WTC11 (cell line): ENCODE data around the gene ENO3. TPM values are rescaled to one million over a fixed set of nuclear protein-coding genes. Genes with fewer than 3 reads are reported as not detected.

Experiments
- CBFB ChIP-seq: sonication (generic); formaldehyde crosslinking; IDR thresholded peaks from 2 replicates; pipeline ENCODE4 v1.8.1; 2022; ENCODE audit warnings: mild to moderate bottlenecking, low read depth, missing genetic modification reagents
- IRF2 ChIP-seq: sonication (generic); formaldehyde crosslinking; IDR thresholded peaks from 2 replicates; pipeline ENCODE4 v1.8.0; 2022; ENCODE audit warnings: low read depth, missing genetic modification reagents, borderline replicate concordance
- KAT7 ChIP-seq: sonication (generic); formaldehyde crosslinking; IDR thresholded peaks from 2 replicates; pipeline ENCODE4 v1.8.1; 2023; ENCODE audit warnings: missing genetic modification reagents, mild to moderate bottlenecking, borderline replicate concordance
- MYBL2 ChIP-seq: sonication (generic); formaldehyde crosslinking; IDR thresholded peaks from 2 replicates; pipeline ENCODE4 v1.8.1; 2023; ENCODE audit warnings: mild to moderate bottlenecking, moderate library complexity, missing genetic modification reagents
- NFATC4 ChIP-seq: fragments of 250-450 bp; sonication (Bioruptor Pico); IDR thresholded peaks from 2 replicates; pipeline ENCODE4 v1.9.0; 2021; ENCODE audit warnings: mild to moderate bottlenecking
- PRRX2 ChIP-seq: fragments of 250-450 bp; sonication (Bioruptor Pico); IDR thresholded peaks from 2 replicates; pipeline ENCODE4 v1.8.0; 2021; ENCODE audit warnings: mild to moderate bottlenecking
- RELA ChIP-seq: sonication (generic); formaldehyde crosslinking; IDR thresholded peaks from 2 replicates; pipeline ENCODE4 v1.8.1; 2022; ENCODE audit warnings: missing genetic modification reagents, mild to moderate bottlenecking, borderline replicate concordance
- RORB ChIP-seq: fragments of 250-450 bp; sonication (Bioruptor Pico); IDR thresholded peaks from 2 replicates; pipeline ENCODE4 v1.9.0; 2021; ENCODE audit warnings: mild to moderate bottlenecking
- SMAD4 ChIP-seq: sonication (generic); formaldehyde crosslinking; IDR thresholded peaks from 2 replicates; pipeline ENCODE4 v1.8.0; 2022; ENCODE audit warnings: mild to moderate bottlenecking, missing genetic modification reagents
- TCF7 ChIP-seq: sonication (generic); formaldehyde crosslinking; IDR thresholded peaks from 2 replicates; pipeline ENCODE4 v1.8.0; 2022; ENCODE audit warnings: mild to moderate bottlenecking, low read depth, missing genetic modification reagents, moderate library complexity
- TEAD1 ChIP-seq: sonication (generic); formaldehyde crosslinking; IDR thresholded peaks from 2 replicates; pipeline ENCODE4 v1.8.0; 2022; ENCODE audit warnings: mild to moderate bottlenecking, missing genetic modification reagents
- ZNF121 ChIP-seq: sonication (generic); formaldehyde crosslinking; IDR thresholded peaks from 2 replicates; pipeline ENCODE4 v1.8.0; 2023; ENCODE audit warnings: missing genetic modification reagents
- total RNA-seq: library from RNA; stranded (reverse); gene quantifications from 3 replicates; pipeline ENCODE4 v1.2.3, GENCODE V29; 2021
- TF ChIP-seq, protein P1 (sequence below): fragments of 250-450 bp; sonication (Bioruptor Pico); IDR thresholded peaks from 2 replicates; pipeline ENCODE4 v1.8.0; 2021; ENCODE audit warnings: mild to moderate bottlenecking
- TF ChIP-seq, protein P2 (sequence below): sonication (generic); formaldehyde crosslinking; IDR thresholded peaks from 2 replicates; pipeline ENCODE4 v1.8.0; 2022; ENCODE audit warnings: mild to moderate bottlenecking, missing genetic modification reagents
- TF ChIP-seq, protein P3 (sequence below): sonication (generic); formaldehyde crosslinking; IDR thresholded peaks from 2 replicates; pipeline ENCODE4 v1.8.1; 2023; ENCODE audit warnings: mild to moderate bottlenecking, missing genetic modification reagents
- TF ChIP-seq, protein P4 (sequence below): sonication (generic); formaldehyde crosslinking; IDR thresholded peaks from 2 replicates; pipeline ENCODE4 v1.8.0; 2022; ENCODE audit warnings: missing genetic modification reagents
- TF ChIP-seq, protein P5 (sequence below): sonication (generic); formaldehyde crosslinking; IDR thresholded peaks from 2 replicates; pipeline ENCODE4 v1.8.1; 2023; ENCODE audit warnings: mild to moderate bottlenecking, missing genetic modification reagents
- TF ChIP-seq, protein P6 (sequence below): sonication (generic); formaldehyde crosslinking; IDR thresholded peaks from 2 replicates; pipeline ENCODE4 v1.8.0; 2022; ENCODE audit warnings: mild to moderate bottlenecking, missing genetic modification reagents
- TF ChIP-seq, protein P7 (sequence below): sonication (generic); formaldehyde crosslinking; IDR thresholded peaks from 2 replicates; pipeline ENCODE4 v1.8.0; 2023; ENCODE audit warnings: missing genetic modification reagents, mild to moderate bottlenecking, borderline replicate concordance
- TF ChIP-seq, protein P8 (sequence below): fragments of 250-450 bp; sonication (Bioruptor Pico); IDR thresholded peaks from 2 replicates; pipeline ENCODE4 v1.9.0; 2021; ENCODE audit warnings: moderate library complexity, mild to moderate bottlenecking, inconsistent platforms, borderline replicate concordance

Gene ENO3
- total RNA-seq, 1 experiment from 2014 or later, result 30.9 TPM

DNA sequence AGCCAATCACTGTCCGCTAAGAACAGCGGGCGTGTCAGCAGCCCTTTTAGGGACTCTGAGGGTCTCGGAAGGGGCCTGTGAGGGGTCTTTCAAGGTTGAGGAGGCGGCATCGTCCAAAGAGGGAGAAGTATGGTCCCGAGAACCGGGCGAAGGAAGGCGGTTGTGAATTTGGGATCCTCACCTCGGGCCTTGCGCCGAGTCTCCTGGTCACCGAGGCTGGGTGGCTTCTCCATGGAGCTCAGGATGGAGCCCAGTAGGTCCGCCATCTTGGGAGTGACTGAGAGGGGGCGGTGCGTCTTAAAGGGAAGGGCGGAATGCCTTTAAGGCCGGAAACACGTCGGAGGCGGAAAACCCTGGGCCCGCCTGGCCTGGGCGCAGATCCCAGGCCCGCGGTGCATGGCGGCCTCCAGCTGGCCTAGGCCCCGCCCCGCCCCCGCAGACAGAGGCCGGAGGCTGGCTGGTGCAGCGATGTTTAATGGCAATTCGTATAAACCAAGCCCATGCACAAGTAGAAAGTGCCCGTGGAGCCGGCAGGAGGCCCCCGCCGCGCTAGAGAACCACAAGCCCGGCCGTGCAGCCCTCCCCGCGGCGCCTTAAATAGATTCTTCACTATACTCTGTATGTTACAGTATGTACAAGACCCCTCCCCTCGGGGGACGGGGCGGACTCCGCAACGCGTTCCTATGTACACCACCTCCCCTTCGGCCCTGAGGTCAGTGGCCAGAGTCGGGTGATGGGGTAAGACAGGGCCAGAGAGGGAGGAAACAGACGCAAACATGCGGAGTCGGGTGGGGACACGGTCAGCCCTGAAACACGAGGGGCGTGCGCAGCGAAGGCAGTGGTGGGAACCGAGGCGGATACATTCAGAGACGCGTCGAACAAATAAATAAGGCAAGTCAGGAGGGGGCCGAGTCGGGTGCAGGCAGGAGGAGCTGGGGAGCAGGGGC is 16.9 kb downstream of the ENO3 start, which contains the start of gene SPAG7 (continued):
- TF ChIP-seq, protein P1, sequence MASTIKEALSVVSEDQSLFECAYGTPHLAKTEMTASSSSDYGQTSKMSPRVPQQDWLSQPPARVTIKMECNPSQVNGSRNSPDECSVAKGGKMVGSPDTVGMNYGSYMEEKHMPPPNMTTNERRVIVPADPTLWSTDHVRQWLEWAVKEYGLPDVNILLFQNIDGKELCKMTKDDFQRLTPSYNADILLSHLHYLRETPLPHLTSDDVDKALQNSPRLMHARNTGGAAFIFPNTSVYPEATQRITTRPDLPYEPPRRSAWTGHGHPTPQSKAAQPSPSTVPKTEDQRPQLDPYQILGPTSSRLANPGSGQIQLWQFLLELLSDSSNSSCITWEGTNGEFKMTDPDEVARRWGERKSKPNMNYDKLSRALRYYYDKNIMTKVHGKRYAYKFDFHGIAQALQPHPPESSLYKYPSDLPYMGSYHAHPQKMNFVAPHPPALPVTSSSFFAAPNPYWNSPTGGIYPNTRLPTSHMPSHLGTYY (CRISPR knock-in tag), result peak; percentile 38; the same call in 1 of the 2 replicates
- TF ChIP-seq RELA (CRISPR knock-in tag) (no peak), IRF2 (CRISPR knock-in tag) (no peak), RORB (CRISPR knock-in tag) (no peak), ZNF121 (CRISPR knock-in tag) (peak; percentile 68; the same call in 1 of the 2 replicates), SMAD4 (no peak), TCF7 (CRISPR knock-in tag) (no peak), TEAD1 (peak; percentile 81), KAT7 (CRISPR knock-in tag) (no peak), PRRX2 (CRISPR knock-in tag) (no peak), MYBL2 (CRISPR knock-in tag) (no peak), NFATC4 (CRISPR knock-in tag) (no peak), CBFB (CRISPR knock-in tag) (peak; percentile 40; the same call in 1 of the 2 replicates)
- TF ChIP-seq, protein P2, sequence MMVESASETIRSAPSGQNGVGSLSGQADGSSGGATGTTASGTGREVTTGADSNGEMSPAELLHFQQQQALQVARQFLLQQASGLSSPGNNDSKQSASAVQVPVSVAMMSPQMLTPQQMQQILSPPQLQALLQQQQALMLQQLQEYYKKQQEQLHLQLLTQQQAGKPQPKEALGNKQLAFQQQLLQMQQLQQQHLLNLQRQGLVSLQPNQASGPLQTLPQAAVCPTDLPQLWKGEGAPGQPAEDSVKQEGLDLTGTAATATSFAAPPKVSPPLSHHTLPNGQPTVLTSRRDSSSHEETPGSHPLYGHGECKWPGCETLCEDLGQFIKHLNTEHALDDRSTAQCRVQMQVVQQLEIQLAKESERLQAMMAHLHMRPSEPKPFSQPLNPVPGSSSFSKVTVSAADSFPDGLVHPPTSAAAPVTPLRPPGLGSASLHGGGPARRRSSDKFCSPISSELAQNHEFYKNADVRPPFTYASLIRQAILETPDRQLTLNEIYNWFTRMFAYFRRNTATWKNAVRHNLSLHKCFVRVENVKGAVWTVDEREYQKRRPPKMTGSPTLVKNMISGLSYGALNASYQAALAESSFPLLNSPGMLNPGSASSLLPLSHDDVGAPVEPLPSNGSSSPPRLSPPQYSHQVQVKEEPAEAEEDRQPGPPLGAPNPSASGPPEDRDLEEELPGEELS (CRISPR knock-in tag), result peak; percentile 89
- TF ChIP-seq, protein P3, sequence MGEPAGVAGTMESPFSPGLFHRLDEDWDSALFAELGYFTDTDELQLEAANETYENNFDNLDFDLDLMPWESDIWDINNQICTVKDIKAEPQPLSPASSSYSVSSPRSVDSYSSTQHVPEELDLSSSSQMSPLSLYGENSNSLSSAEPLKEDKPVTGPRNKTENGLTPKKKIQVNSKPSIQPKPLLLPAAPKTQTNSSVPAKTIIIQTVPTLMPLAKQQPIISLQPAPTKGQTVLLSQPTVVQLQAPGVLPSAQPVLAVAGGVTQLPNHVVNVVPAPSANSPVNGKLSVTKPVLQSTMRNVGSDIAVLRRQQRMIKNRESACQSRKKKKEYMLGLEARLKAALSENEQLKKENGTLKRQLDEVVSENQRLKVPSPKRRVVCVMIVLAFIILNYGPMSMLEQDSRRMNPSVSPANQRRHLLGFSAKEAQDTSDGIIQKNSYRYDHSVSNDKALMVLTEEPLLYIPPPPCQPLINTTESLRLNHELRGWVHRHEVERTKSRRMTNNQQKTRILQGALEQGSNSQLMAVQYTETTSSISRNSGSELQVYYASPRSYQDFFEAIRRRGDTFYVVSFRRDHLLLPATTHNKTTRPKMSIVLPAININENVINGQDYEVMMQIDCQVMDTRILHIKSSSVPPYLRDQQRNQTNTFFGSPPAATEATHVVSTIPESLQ (CRISPR knock-in tag), result no peak
- TF ChIP-seq, protein P4, sequence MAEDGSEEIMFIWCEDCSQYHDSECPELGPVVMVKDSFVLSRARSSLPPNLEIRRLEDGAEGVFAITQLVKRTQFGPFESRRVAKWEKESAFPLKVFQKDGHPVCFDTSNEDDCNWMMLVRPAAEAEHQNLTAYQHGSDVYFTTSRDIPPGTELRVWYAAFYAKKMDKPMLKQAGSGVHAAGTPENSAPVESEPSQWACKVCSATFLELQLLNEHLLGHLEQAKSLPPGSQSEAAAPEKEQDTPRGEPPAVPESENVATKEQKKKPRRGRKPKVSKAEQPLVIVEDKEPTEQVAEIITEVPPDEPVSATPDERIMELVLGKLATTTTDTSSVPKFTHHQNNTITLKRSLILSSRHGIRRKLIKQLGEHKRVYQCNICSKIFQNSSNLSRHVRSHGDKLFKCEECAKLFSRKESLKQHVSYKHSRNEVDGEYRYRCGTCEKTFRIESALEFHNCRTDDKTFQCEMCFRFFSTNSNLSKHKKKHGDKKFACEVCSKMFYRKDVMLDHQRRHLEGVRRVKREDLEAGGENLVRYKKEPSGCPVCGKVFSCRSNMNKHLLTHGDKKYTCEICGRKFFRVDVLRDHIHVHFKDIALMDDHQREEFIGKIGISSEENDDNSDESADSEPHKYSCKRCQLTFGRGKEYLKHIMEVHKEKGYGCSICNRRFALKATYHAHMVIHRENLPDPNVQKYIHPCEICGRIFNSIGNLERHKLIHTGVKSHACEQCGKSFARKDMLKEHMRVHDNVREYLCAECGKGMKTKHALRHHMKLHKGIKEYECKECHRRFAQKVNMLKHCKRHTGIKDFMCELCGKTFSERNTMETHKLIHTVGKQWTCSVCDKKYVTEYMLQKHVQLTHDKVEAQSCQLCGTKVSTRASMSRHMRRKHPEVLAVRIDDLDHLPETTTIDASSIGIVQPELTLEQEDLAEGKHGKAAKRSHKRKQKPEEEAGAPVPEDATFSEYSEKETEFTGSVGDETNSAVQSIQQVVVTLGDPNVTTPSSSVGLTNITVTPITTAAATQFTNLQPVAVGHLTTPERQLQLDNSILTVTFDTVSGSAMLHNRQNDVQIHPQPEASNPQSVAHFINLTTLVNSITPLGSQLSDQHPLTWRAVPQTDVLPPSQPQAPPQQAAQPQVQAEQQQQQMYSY (CRISPR knock-in tag), result no peak
- TF ChIP-seq, protein P5, sequence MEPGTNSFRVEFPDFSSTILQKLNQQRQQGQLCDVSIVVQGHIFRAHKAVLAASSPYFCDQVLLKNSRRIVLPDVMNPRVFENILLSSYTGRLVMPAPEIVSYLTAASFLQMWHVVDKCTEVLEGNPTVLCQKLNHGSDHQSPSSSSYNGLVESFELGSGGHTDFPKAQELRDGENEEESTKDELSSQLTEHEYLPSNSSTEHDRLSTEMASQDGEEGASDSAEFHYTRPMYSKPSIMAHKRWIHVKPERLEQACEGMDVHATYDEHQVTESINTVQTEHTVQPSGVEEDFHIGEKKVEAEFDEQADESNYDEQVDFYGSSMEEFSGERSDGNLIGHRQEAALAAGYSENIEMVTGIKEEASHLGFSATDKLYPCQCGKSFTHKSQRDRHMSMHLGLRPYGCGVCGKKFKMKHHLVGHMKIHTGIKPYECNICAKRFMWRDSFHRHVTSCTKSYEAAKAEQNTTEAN (CRISPR knock-in tag), result no peak
- TF ChIP-seq, protein P6, sequence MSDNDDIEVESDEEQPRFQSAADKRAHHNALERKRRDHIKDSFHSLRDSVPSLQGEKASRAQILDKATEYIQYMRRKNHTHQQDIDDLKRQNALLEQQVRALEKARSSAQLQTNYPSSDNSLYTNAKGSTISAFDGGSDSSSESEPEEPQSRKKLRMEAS (CRISPR knock-in tag), result peak; percentile 45; the same call in 1 of the 2 replicates
- TF ChIP-seq, protein P7, sequence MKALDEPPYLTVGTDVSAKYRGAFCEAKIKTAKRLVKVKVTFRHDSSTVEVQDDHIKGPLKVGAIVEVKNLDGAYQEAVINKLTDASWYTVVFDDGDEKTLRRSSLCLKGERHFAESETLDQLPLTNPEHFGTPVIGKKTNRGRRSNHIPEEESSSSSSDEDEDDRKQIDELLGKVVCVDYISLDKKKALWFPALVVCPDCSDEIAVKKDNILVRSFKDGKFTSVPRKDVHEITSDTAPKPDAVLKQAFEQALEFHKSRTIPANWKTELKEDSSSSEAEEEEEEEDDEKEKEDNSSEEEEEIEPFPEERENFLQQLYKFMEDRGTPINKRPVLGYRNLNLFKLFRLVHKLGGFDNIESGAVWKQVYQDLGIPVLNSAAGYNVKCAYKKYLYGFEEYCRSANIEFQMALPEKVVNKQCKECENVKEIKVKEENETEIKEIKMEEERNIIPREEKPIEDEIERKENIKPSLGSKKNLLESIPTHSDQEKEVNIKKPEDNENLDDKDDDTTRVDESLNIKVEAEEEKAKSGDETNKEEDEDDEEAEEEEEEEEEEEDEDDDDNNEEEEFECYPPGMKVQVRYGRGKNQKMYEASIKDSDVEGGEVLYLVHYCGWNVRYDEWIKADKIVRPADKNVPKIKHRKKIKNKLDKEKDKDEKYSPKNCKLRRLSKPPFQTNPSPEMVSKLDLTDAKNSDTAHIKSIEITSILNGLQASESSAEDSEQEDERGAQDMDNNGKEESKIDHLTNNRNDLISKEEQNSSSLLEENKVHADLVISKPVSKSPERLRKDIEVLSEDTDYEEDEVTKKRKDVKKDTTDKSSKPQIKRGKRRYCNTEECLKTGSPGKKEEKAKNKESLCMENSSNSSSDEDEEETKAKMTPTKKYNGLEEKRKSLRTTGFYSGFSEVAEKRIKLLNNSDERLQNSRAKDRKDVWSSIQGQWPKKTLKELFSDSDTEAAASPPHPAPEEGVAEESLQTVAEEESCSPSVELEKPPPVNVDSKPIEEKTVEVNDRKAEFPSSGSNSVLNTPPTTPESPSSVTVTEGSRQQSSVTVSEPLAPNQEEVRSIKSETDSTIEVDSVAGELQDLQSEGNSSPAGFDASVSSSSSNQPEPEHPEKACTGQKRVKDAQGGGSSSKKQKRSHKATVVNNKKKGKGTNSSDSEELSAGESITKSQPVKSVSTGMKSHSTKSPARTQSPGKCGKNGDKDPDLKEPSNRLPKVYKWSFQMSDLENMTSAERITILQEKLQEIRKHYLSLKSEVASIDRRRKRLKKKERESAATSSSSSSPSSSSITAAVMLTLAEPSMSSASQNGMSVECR (CRISPR knock-in tag), result peak; percentile 65; the same call in 1 of the 2 replicates
- TF ChIP-seq, protein P8, sequence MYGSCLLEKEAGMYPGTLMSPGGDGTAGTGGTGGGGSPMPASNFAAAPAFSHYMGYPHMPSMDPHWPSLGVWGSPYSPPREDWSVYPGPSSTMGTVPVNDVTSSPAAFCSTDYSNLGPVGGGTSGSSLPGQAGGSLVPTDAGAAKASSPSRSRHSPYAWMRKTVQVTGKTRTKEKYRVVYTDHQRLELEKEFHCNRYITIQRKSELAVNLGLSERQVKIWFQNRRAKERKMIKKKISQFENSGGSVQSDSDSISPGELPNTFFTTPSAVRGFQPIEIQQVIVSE (CRISPR knock-in tag), result no peak
